Measurements from ENCODE around the gene RPS6KL1.
"Not testable (repeated sequence)": the region's sequence is repeated elsewhere in the genome, so short reads cannot be mapped to it uniquely, and the experiment has no call there.

- not testable (repeated sequence) for TF ChIP-seq CTCF, POLR2A (IDR thresholded peaks at IDR 0.05)
These were observed 8.7 kb upstream of the RPS6KL1 start for GRCh38 chr14:74931744-74932143.
